Activated T-helper 1 cell treated with Interleukin-2 at 50 U/mL for 16 hours (primary cell): ENCODE results near the gene IL3RA.
"Not testable (repeated sequence)": the region's sequence is repeated elsewhere in the genome, so short reads cannot be mapped to it uniquely, and the experiment has no call there.

Experiments used
- DNase-seq: peaks from one replicate; pipeline ENCODE4 v3.0.0-alpha.2; 2020; ENCODE audit warnings: low read depth

IL3RA gene

GRCh38 chrX:1400049-1400448, 63.5 kb downstream of the IL3RA start:
- no peak for DNase-seq

- DNase-seq = no peak
Measured at GRCh38 chrX:1400742-1401471, 64.3 kb downstream of the IL3RA start.

- DNase-seq = no peak
Measured at GRCh38 chrX:1401611-1402430, 65.2 kb downstream of the IL3RA start.

GRCh38 chrX:1403228-1403627, 66.6 kb downstream of the IL3RA start:
- DNase-seq = no peak

GRCh38 chrX:1403867-1404266, 67.3 kb downstream of the IL3RA start:
- DNase-seq = not testable (repeated sequence)

- DNase-seq = not testable (repeated sequence)
Measured at GRCh38 chrX:1405769-1406168, 69.2 kb downstream of the IL3RA start.

- DNase-seq = no peak
Measured at GRCh38 chrX:1407035-1407434, 70.5 kb downstream of the IL3RA start.

GRCh38 chrX:1411326-1411725, 74.7 kb downstream of the IL3RA start:
- no peak for DNase-seq

- no peak for DNase-seq
Measured at GRCh38 chrX:1412551-1413161, 76.1 kb downstream of the IL3RA start.

GRCh38 chrX:1416327-1416784, 79.8 kb downstream of the IL3RA start:
- DNase-seq = no peak

- no peak for DNase-seq
Measured at GRCh38 chrX:1416965-1417760, 80.6 kb downstream of the IL3RA start.

GRCh38 chrX:1417921-1418771, 81.6 kb downstream of the IL3RA start:
- DNase-seq = no peak

GRCh38 chrX:1418901-1419544, 82.4 kb downstream of the IL3RA start:
- DNase-seq = no peak

- no peak for DNase-seq
Measured at GRCh38 chrX:1419545-1420355, 83.2 kb downstream of the IL3RA start.

- no peak for DNase-seq
Measured at GRCh38 chrX:1420371-1420770, 83.8 kb downstream of the IL3RA start.

- no peak for DNase-seq
Measured at GRCh38 chrX:1421433-1422134, 85.0 kb downstream of the IL3RA start.

GRCh38 chrX:1422135-1422465, 85.5 kb downstream of the IL3RA start:
- DNase-seq = no peak

- DNase-seq = no peak
Measured at GRCh38 chrX:1423215-1423614, 86.6 kb downstream of the IL3RA start.

GRCh38 chrX:1424147-1424851, 87.7 kb downstream of the IL3RA start:
- no peak for DNase-seq
